G401 (cell line): Measurements from ENCODE around the gene BCAS1. TPM values are rescaled to one million over a fixed set of nuclear protein-coding genes. Genes with fewer than 3 reads are reported as not detected.
A peak's percentile ranks its signal among the peaks of the same experiment; 100 is the strongest.

Source experiments
- DNase-seq: peaks from one replicate; pipeline ENCODE4 v3.0.0-alpha.2; 2015; ENCODE audit warnings: low spot score
- in situ Hi-C: cut with HindIII; loops from 2 replicates; pipeline ENCODE4 v1.10.0; 2016; ENCODE audit warnings: low sequenced_read_pairs, mixed read lengths
- total RNA-seq: library from RNA; depleted of rRNA; stranded (reverse); fragments of >200 nt; shearing (Covaris generic); gene quantifications from 2 replicates; pipeline ENCODE4 v1.2.3, GENCODE V29; 2014

The BCAS1 gene
- total RNA-seq, 1 experiment from 2014 or later, result not detected

DNA sequence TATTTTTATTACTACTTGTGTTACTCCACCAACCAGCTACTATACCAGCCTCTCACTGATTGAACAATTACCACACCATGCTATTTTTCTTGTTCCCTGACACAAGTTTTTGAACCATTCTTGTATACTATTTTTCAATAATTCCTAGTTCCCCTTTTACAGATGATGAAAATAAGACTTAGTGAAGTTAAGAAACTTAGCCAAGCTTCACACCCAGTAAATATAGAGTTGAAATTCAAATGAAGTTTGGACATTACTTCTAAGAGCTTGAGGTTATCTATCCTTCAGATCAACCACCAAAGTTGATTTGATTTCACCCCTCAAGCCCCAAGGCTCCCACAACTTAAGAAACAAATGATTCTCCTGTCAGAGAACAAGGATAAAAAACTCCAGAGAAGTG, 13.1 kb upstream of the BCAS1 start:
- in situ Hi-C loops, result no loop called here
- no peak for DNase-seq

GRCh38 chr20:54082100-54082499, 11.7 kb upstream of the BCAS1 start:
- no peak for DNase-seq
- in situ Hi-C loops, result no loop called here

- no peak for DNase-seq
- in situ Hi-C loops, result no loop called here
Measured at GRCh38 chr20:54079652-54080051, 9.3 kb upstream of the BCAS1 start.

- DNase-seq, result no peak
- in situ Hi-C loops, result no loop called here
Measured at GRCh38 chr20:54078296-54078984, 8.0 kb upstream of the BCAS1 start.

GRCh38 chr20:54076259-54076658, 5.9 kb upstream of the BCAS1 start:
- DNase-seq, result no peak
- in situ Hi-C loops, result no loop called here

DNA sequence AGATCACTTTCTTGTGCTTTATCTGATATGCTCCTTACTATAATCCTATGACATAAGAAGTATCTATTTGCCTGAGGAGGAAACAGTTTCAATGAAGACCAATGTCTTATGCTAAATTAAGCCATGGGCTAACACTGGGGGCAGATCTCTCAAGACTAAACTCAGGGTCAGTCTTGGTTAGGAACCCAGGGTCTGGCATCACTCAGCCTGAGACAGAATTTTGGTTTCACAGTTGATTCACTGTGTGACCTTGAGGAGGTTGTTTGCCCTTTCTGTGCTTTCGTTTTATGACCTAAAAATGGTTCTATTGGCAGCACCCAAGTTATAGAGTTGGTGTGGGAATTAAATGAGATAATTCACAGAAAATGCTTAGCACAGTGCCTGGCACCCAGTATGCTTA, 4.9 kb upstream of the BCAS1 start:
- no peak for DNase-seq
- in situ Hi-C loops, result no loop called here

DNA sequence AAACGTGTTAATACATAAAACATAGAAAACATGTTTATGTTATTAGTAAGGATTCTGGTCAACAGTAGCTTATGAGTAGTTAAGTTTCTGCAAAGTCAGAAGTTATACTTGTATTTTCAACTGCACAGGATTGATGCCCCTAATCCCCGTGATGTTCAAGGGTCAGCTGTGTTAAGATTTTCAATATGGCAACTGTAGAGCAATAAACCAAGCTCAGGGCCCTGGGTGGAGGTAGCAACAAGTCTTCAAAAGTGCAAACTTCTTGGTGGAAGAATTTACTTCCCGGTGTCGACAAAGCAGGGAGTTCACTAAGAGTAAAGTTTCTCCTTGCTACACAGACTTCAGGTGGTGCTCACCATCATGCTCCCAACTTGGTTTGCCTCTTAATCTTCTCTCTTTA, 4.1 kb upstream of the BCAS1 start:
- no peak for DNase-seq
- in situ Hi-C loops, result no loop called here

DNA sequence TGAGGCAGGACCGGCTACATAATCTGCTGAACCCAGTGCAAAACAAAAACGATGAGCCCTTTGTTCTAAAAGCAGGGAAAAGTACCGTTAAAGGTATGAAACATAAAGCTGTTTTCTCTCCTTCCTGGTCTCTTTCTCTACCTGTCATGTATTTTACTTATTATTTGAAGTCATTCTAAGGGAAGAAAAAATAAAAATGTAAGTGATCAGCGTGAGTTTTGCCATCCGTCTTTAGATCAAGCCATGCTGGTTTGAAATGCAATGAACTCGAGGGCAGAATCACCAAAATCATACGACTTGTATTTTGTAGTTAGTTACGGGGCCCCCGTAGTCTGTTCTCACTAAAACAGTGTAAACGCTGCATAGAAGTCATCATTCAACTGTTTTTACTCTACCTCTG, 2.9 kb upstream of the BCAS1 start:
- in situ Hi-C loops, result no loop called here
- DNase-seq, result no peak

- no peak for DNase-seq
- in situ Hi-C loops, result no loop called here
Measured at GRCh38 chr20:54069501-54069971, 858 bp downstream of the BCAS1 start.

GRCh38 chr20:54068966-54069365, 1.4 kb downstream of the BCAS1 start:
- in situ Hi-C loops, result no loop called here

DNA sequence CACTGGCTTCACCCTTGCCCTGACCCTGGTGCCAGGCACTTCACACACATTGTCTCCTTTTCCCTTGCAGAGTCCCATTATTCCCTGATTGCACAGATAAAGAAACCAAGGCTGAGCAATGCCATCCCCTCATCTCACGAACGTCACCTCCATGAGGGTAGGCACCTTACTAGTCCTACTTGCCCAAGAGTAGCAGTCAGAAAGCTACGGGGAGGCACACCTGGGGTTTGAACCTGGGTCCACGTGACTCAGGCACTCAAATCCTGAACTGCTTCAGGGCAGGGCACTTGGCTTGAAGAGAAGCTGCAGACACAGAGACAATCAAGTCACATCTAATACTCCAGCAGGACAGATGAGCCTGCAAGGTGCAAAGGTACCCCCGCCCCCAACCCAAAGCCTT, 1.9 kb downstream of the BCAS1 start:
- in situ Hi-C loops, result no loop called here
- no peak for DNase-seq

More at GRCh38 chr20:54068966-54069365, 1.4 kb downstream of the BCAS1 start:
- no peak for DNase-seq

- DNase-seq, result no peak
- in situ Hi-C loops, result no loop called here
Measured at GRCh38 chr20:54067606-54068174, 2.7 kb downstream of the BCAS1 start.

- in situ Hi-C loops, result no loop called here
- no peak for DNase-seq
Measured at GRCh38 chr20:54065601-54066038, 4.8 kb downstream of the BCAS1 start.

DNA sequence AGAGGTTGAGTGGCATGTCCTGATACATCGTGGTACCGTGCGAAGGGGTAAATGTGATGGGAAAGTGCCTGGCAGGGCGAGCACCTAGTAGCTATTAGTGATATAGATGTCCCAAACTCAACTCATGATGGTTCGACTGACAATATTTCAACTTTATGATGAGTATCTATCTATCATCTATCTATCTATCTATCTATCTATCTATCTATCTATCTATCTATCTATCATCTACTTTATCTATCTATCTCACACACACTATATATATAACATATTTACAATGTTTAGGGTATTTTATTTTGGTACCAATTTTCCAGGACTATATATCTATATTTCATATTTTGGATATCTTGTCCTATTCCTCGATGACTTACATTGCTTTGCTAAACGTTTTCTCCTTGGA, 5.5 kb downstream of the BCAS1 start:
- in situ Hi-C loops, result no loop called here
- no peak for DNase-seq

GRCh38 chr20:54063992-54064676, 6.3 kb downstream of the BCAS1 start:
- in situ Hi-C loops, result no loop called here
- no peak for DNase-seq

GRCh38 chr20:54063580-54063979, 6.8 kb downstream of the BCAS1 start:
- in situ Hi-C loops, result no loop called here

DNA sequence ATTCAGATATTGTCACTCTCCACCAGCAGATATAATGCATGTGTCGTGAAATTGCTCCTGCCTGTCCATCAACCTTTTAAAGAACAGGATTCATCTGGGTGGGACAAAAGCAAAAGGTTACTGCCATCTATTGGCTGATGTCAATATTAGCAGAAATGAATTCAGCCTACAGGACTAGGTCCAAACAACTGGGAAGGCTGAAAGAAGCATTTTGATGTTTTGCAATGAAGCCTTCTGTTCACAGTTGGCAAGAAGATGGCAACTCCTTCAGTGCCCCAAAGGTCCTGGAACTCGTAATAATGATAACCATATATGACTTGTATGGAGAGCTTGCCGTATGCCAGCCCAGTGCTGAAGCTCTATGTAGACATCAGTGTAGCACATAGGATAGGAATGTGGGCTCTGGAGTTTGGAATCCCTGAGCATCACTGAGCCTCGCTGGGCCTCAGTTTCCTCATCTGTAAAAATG, 7.5 kb downstream of the BCAS1 start:
- in situ Hi-C loops, result no loop called here
- peak; percentile 66 for DNase-seq

More at GRCh38 chr20:54063580-54063979, 6.8 kb downstream of the BCAS1 start:
- DNase-seq, result no peak

DNA sequence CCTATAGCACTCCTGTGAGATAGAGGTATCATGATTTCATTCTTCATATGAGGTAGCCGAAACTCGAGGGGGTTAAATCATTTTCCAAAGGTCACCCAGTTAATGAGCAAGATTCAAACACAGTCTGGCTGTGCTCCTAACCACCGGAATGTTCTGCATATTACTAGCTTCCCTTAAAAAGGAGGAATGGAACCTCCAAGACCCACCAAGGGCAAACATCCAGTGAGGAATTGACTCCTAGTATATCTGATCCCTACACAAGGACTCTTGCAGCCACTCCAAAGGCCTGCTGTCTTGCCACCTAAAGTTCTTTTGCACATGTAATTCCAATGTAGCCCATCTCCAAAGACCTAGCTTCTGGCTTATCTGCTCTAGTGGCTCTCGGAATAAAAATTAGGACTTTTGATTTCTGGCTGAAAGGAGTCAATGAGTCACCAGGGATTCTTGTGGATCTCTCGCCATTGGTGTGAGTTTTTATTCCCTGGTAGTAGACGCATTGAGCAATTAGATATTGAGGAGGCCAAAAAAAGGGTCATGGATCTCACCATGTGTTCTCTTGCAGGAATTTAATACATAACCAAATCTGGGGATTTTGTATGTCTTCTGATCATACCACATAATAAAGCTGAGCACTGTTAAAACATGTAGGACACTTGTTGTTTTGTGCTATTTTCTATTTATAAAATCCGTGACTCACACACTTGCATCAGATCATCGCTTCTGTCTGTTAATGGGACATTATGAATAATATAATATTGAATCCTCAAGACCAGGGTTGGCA, 9.1 kb downstream of the BCAS1 start:
- DNase-seq, result no peak
- in situ Hi-C loops, result no loop called here

- no peak for DNase-seq
- in situ Hi-C loops, result no loop called here
Measured at GRCh38 chr20:54059691-54060364, 10.6 kb downstream of the BCAS1 start.
